Measurements from ENCODE around the gene SHKBP1. TPM values are rescaled to one million over a fixed set of nuclear protein-coding genes. Genes with fewer than 3 reads are reported as not detected.
"Not testable (repeated sequence)": the region's sequence is repeated elsewhere in the genome, so short reads cannot be mapped to it uniquely, and the experiment has no call there.

The SHKBP1 gene
- polyA plus RNA-seq, 4 donors: 27.0 to 70.3 (median 60.4) TPM

DNA sequence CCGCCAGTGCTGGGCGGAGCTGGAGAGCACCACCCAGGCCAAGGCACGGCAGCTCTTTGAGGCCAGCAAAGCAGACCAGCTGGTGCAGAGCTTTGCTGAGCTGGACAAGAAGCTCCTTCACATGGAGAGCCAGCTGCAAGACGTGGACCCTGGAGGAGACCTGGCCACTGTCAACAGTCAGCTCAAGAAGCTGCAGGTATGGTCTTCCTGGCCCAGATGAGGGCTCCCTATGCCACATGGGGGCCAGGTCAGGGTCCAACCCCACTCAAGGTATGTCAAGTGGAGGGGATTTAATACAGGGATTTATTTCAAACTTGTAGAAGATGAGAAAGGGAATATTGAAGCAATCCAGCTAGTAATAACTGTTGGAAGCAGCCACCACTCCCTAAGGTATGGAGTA is 42.5 kb upstream of the SHKBP1 start:
- WGBS, 3 donors: 78 to 82% (median 78%) methylated on average over 4 of the region's 4 CpGs

GRCh38 chr19:40539070-40539469 is 37.6 kb upstream of the SHKBP1 start:
- H3K27ac ChIP-seq (ENCODE audit: low read depth in 1 of 3, low read length in 2 of 3): no peak overlapping the region
- peaks cover 0 to 6% of the 10 kb centered on the region in 2 donors for H3K9me3 ChIP-seq (ENCODE audit: control insufficient read depth in 2 of 2, insufficient read depth in 1 of 2, low read depth in 1 of 2, low read length in 1 of 2)
- H3K4me3 ChIP-seq (ENCODE audit: low read depth in 1 of 3, low read length in 3 of 3): no peak overlapping the region
- peaks cover 0 to 6% (median 0%) of the 10 kb centered on the region in 3 donors for H3K27me3 ChIP-seq (ENCODE audit: control insufficient read depth in 3 of 3, insufficient read depth in 3 of 3, low read length in 3 of 3)
- FAIRE-seq (no peak), DNase-seq (no peak)
- 46 to 64% (median 55%) methylated on average over 4 of the region's 4 CpGs for WGBS, 3 donors
- H3K4me1 ChIP-seq (ENCODE audit: control insufficient read depth in 3 of 3, insufficient read depth in 2 of 3, low read depth in 1 of 3, low read length in 2 of 3): no peaks in the 10 kb centered on the region
- H3K36me3 ChIP-seq (ENCODE audit: control insufficient read depth in 3 of 3, insufficient read depth in 2 of 3, low read depth in 1 of 3, low read length in 3 of 3): no peaks in the 10 kb centered on the region

More for the DNA sequence above, 42.5 kb upstream of the SHKBP1 start:
- Histone ChIP-seq H3K27me3 (ENCODE audit: control insufficient read depth in 3 of 3, insufficient read depth in 3 of 3, low read length in 3 of 3) (peaks cover 0 to 24% (median 3%) of the 10 kb centered on the region in 3 donors), H3K4me1 (ENCODE audit: control insufficient read depth in 3 of 3, insufficient read depth in 2 of 3, low read depth in 1 of 3, low read length in 2 of 3) (peaks cover 0 to 16% (median 3%) of the 10 kb centered on the region in 3 donors), H3K4me3 (ENCODE audit: low read depth in 1 of 3, low read length in 3 of 3) (no peak overlapping the region), H3K9me3 (ENCODE audit: control insufficient read depth in 2 of 2, insufficient read depth in 1 of 2, low read depth in 1 of 2, low read length in 1 of 2) (peaks cover 0 to 10% of the 10 kb centered on the region in 2 donors), H3K27ac (ENCODE audit: low read depth in 1 of 3, low read length in 2 of 3) (no peak overlapping the region), H3K36me3 (ENCODE audit: control insufficient read depth in 3 of 3, insufficient read depth in 2 of 3, low read depth in 1 of 3, low read length in 3 of 3) (no peaks in the 10 kb centered on the region)
- FAIRE-seq (no peak), DNase-seq (no peak)

GRCh38 chr19:40542202-40542859 is 34.3 kb upstream of the SHKBP1 start:
- whole genome bisulfite sequencing, 3 donors: 22 to 40% (median 37%) methylated on average over 6 of the region's 6 CpGs
- Histone ChIP-seq H3K36me3 (ENCODE audit: control insufficient read depth in 3 of 3, insufficient read depth in 2 of 3, low read depth in 1 of 3, low read length in 3 of 3) (no peaks in the 10 kb centered on the region), H3K27ac (ENCODE audit: low read depth in 1 of 3, low read length in 2 of 3) (no peak overlapping the region), H3K4me3 (ENCODE audit: low read depth in 1 of 3, low read length in 3 of 3) (no peak overlapping the region), H3K27me3 (ENCODE audit: control insufficient read depth in 3 of 3, insufficient read depth in 3 of 3, low read length in 3 of 3) (peaks cover 0 to 4% (median 3%) of the 10 kb centered on the region in 3 donors), H3K9me3 (ENCODE audit: control insufficient read depth in 2 of 2, insufficient read depth in 1 of 2, low read depth in 1 of 2, low read length in 1 of 2) (peaks cover 0 to 7% of the 10 kb centered on the region in 2 donors), H3K4me1 (ENCODE audit: control insufficient read depth in 3 of 3, insufficient read depth in 2 of 3, low read depth in 1 of 3, low read length in 2 of 3) (no peaks in the 10 kb centered on the region)
- FAIRE-seq (no peak), DNase-seq (peak in 1 of 2 donors; percentile 47)

GRCh38 chr19:40543029-40543597 is 33.6 kb upstream of the SHKBP1 start:
- no peak for FAIRE-seq
- Histone ChIP-seq H3K36me3 (ENCODE audit: control insufficient read depth in 3 of 3, insufficient read depth in 2 of 3, low read depth in 1 of 3, low read length in 3 of 3) (no peaks in the 10 kb centered on the region), H3K27ac (ENCODE audit: low read depth in 1 of 3, low read length in 2 of 3) (no peak overlapping the region), H3K4me1 (ENCODE audit: control insufficient read depth in 3 of 3, insufficient read depth in 2 of 3, low read depth in 1 of 3, low read length in 2 of 3) (no peaks in the 10 kb centered on the region), H3K27me3 (ENCODE audit: control insufficient read depth in 3 of 3, insufficient read depth in 3 of 3, low read length in 3 of 3) (peaks cover 0 to 3% (median 3%) of the 10 kb centered on the region in 3 donors), H3K9me3 (ENCODE audit: control insufficient read depth in 2 of 2, insufficient read depth in 1 of 2, low read depth in 1 of 2, low read length in 1 of 2) (peaks cover 0 to 7% of the 10 kb centered on the region in 2 donors), H3K4me3 (ENCODE audit: low read depth in 1 of 3, low read length in 3 of 3) (no peak overlapping the region)
- no peak for DNase-seq
- WGBS, 3 donors: 83 to 90% (median 88%) methylated on average over 6 of the region's 6 CpGs

- WGBS, 3 donors: 82 to 88% (median 83%) methylated on average over 3 of the region's 3 CpGs
- H3K36me3 ChIP-seq (ENCODE audit: control insufficient read depth in 3 of 3, insufficient read depth in 2 of 3, low read depth in 1 of 3, low read length in 3 of 3); DNase-seq; H3K4me1 ChIP-seq (ENCODE audit: control insufficient read depth in 3 of 3, insufficient read depth in 2 of 3, low read depth in 1 of 3, low read length in 2 of 3); H3K27ac ChIP-seq (ENCODE audit: low read depth in 1 of 3, low read length in 2 of 3); H3K9me3 ChIP-seq (ENCODE audit: control insufficient read depth in 2 of 2, insufficient read depth in 1 of 2, low read depth in 1 of 2, low read length in 1 of 2); FAIRE-seq; H3K4me3 ChIP-seq (ENCODE audit: low read depth in 1 of 3, low read length in 3 of 3): not testable (repeated sequence)
- H3K27me3 ChIP-seq (ENCODE audit: control insufficient read depth in 3 of 3, insufficient read depth in 3 of 3, low read length in 3 of 3): peaks cover 0 to 13% (median 3%) of the 10 kb centered on the region in 3 donors
These were observed 30.4 kb upstream of the SHKBP1 start for GRCh38 chr19:40546153-40546841.

DNA sequence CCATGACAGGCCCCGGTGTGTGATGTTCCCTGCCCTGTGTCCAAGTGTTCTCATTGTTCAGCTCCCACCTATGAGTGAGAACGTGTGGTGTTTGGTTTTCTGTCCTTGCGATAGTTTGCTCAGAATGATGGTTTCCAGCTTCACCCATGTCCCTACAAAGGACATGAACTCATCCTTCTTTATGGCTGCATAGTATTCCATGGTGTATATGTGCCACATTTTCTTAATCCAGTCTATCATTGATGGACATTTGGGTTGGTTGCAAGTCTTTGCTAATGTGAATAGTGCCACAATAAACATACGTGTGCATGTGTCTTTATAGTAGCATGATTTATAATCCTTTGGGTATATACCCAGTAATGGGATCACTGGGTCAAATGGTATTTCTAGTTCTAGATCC is 29.5 kb upstream of the SHKBP1 start:
- 81 to 90% (median 88%) methylated on average over 4 of the region's 4 CpGs for WGBS, 3 donors
- not testable (repeated sequence) for FAIRE-seq; H3K4me3 ChIP-seq (ENCODE audit: low read depth in 1 of 3, low read length in 3 of 3); DNase-seq; H3K36me3 ChIP-seq (ENCODE audit: control insufficient read depth in 3 of 3, insufficient read depth in 2 of 3, low read depth in 1 of 3, low read length in 3 of 3); H3K27ac ChIP-seq (ENCODE audit: low read depth in 1 of 3, low read length in 2 of 3); H3K9me3 ChIP-seq (ENCODE audit: control insufficient read depth in 2 of 2, insufficient read depth in 1 of 2, low read depth in 1 of 2, low read length in 1 of 2); H3K4me1 ChIP-seq (ENCODE audit: control insufficient read depth in 3 of 3, insufficient read depth in 2 of 3, low read depth in 1 of 3, low read length in 2 of 3)
- H3K27me3 ChIP-seq (ENCODE audit: control insufficient read depth in 3 of 3, insufficient read depth in 3 of 3, low read length in 3 of 3): peaks cover 0 to 13% (median 3%) of the 10 kb centered on the region in 3 donors

DNA sequence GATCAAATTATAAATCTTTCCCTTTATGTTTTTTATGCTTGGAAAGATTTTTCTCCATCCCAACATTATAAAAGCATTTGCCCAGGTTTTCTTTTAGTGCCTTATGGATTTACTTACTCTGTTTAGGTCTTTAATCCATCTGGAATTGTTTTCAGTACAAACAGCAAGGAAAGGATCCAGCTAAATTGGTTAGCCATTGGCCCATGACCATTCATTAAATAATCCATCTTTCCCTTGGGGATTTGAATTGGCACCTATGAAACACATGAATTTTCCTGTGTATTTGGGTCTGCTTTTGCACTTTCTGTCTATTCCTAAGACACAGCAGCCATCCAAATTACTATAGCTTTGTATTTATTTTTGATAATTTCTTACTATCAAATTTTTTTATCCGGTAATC is 28.8 kb upstream of the SHKBP1 start:
- FAIRE-seq (no peak), DNase-seq (no peak)
- no peak overlapping the region for H3K4me3 ChIP-seq (ENCODE audit: low read depth in 1 of 3, low read length in 3 of 3)
- H3K9me3 ChIP-seq (ENCODE audit: control insufficient read depth in 2 of 2, insufficient read depth in 1 of 2, low read depth in 1 of 2, low read length in 1 of 2): peaks cover 0 to 7% of the 10 kb centered on the region in 2 donors
- no peaks in the 10 kb centered on the region for H3K36me3 ChIP-seq (ENCODE audit: control insufficient read depth in 3 of 3, insufficient read depth in 2 of 3, low read depth in 1 of 3, low read length in 3 of 3)
- H3K27ac ChIP-seq (ENCODE audit: low read depth in 1 of 3, low read length in 2 of 3): no peak overlapping the region
- peaks cover 0 to 4% (median 0%) of the 10 kb centered on the region in 3 donors for H3K4me1 ChIP-seq (ENCODE audit: control insufficient read depth in 3 of 3, insufficient read depth in 2 of 3, low read depth in 1 of 3, low read length in 2 of 3)
- peaks cover 0 to 15% (median 3%) of the 10 kb centered on the region in 3 donors for H3K27me3 ChIP-seq (ENCODE audit: control insufficient read depth in 3 of 3, insufficient read depth in 3 of 3, low read length in 3 of 3)
- WGBS, 3 donors: 83 to 92% (median 89%) methylated on average over 1 of the region's 1 CpG

- Histone ChIP-seq H3K36me3 (ENCODE audit: control insufficient read depth in 3 of 3, insufficient read depth in 2 of 3, low read depth in 1 of 3, low read length in 3 of 3) (no peaks in the 10 kb centered on the region), H3K4me1 (ENCODE audit: control insufficient read depth in 3 of 3, insufficient read depth in 2 of 3, low read depth in 1 of 3, low read length in 2 of 3) (peaks cover 0 to 4% (median 0%) of the 10 kb centered on the region in 3 donors), H3K4me3 (ENCODE audit: low read depth in 1 of 3, low read length in 3 of 3) (no peak overlapping the region), H3K27me3 (ENCODE audit: control insufficient read depth in 3 of 3, insufficient read depth in 3 of 3, low read length in 3 of 3) (peaks cover 4 to 23% (median 10%) of the 10 kb centered on the region in 3 donors), H3K9me3 (ENCODE audit: control insufficient read depth in 2 of 2, insufficient read depth in 1 of 2, low read depth in 1 of 2, low read length in 1 of 2) (peaks cover 0 to 7% of the 10 kb centered on the region in 2 donors), H3K27ac (ENCODE audit: low read depth in 1 of 3, low read length in 2 of 3) (no peak overlapping the region)
- FAIRE-seq (no peak), DNase-seq (peak; percentile 37 to 71)
- 6 to 11% (median 9%) methylated on average over 23 to 43 of the region's 43 CpGs for whole genome bisulfite sequencing, 3 donors
These were observed 27.5 kb upstream of the SHKBP1 start for GRCh38 chr19:40549007-40549708.
